Fibroblast of peridontal ligament (primary cell): ENCODE results near the gene HRG.

ENCODE experiments used
- DNase-seq: peaks from one replicate; pipeline ENCODE4 v3.0.0-alpha.2; 2010; ENCODE audit errors: extremely low read depth

HRG gene

DNA sequence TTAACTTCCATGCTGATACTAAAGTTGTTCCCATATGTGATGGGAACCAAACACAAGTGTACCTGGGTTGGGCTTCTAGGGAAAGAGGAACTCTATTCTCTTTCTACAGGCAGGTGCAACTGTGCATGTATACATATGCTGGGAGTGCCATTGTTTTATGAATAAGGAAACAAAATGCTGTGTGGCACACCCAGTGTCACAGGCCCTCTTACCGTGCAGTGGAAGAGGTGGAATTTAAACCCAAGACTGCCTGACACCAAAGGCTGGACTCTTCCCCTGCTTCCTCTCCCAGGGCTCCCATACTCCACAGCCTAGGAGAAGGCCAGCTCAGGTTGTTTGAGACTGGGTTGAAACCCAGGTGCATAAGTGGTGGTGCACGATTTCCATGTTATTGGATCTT, 27.6 kb upstream of the HRG start:
- DNase-seq: no peak

DNA sequence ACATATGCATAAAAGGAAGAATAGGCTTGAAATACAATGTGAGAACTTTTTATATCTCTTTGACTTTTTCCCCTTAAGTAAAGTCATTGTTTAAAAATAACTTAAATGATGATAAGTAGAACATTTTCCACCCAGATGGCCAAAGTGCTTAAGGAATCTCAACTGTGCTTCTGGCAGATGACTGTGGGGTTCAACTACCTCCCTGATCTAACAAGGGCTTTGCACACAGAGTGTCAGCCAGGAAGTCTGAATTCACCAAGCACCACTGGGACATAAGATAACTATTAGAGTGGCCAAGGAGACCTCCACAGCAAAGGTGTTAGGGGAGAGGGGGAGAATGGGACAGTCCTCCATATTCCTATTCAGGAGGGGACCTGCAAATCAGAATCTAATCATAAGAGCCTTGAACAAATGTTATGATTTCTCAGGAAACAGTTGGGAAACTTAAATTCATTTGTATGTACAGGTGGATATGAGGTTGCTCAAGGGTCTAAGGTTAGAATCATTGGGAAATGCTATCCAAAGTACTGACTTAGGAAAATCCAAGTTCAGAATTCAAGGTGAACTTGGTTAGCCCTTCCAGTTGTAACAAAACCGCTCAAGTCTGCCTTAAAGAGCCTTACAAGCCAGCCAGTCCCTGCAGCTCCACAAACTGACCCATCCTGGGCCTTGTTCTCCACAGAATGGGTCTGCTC, 25.9 kb upstream of the HRG start, which contains the start of gene FETUB:
Gene FETUB, plus strand, starts transcription at position 622 of the 695 bp plus-strand sequence. Its CDS starts 62 bp downstream, at position 684.
- no peak for DNase-seq

DNA sequence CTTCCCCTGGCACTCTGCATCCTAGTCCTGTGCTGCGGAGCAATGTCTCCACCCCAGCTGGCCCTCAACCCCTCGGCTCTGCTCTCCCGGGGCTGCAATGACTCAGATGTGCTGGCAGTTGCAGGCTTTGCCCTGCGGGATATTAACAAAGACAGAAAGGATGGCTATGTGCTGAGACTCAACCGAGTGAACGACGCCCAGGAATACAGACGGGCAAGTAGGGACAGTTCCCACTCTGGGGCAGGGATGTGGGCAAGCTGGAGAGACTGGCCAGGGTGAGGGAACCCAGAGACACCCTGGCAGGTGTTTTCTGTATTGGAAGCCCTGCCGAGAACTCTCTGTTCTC, 25.4 kb upstream of the HRG start:
- DNase-seq: no peak

DNA sequence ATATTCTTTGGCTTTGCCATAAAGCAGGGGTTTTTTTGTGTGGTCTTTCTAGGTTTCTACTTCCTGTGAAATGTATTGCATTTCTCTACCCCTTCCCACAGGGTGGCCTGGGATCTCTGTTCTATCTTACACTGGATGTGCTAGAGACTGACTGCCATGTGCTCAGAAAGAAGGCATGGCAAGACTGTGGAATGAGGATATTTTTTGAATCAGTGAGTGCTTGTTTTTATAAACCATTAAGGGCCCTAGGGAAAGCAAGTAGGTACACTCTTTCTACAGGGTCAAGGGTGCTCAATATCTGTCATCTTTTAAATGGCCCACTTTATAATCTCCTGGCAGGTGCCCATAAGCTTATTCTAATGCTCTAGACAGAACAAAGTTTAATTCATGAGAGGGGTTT, 24.9 kb upstream of the HRG start:
- no peak for DNase-seq

DNA sequence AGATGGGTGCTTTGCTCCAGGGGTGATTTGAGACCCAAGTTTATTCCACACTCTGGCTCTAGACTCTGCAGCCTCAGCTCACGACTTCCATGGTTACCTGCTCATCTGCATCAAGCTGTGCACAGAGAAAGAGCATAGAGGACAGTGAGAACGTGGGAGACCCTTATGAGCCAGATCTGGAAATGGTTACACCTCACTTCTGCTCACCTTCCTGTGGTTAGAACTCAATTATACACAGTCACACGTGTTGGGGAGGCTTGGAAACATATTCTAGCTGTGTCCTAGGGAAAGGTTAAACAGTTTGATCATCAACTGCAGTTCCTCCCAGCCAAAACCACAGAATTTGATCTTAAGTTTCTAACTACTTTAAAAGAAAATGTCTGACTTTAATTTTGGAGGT, 23.8 kb upstream of the HRG start:
- DNase-seq: no peak

DNA sequence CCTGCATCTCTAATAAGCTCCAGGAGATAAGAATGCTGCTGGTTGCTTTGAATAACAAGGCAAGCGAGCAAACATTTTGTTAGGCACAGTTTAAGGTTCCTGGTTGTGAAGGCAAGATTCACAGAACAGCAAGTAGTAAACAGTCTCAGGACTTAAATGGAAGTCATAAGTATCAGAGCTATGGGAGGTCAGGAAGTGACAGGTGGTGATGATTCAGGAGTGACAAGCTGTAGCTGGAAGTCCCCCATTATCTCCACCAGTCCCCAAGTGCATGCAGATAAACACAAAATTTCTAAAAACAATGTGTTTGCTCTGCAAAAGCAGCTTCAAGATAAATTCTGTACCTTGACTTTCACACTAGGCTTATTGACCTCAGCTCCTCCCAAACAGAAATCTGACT, 22.3 kb upstream of the HRG start:
- DNase-seq: no peak

GRCh38 chr3:186644683-186645082, 21.1 kb upstream of the HRG start:
- DNase-seq: no peak

- no peak for DNase-seq
Measured at GRCh38 chr3:186646106-186646505, 19.7 kb upstream of the HRG start.

GRCh38 chr3:186646841-186647240, 19.0 kb upstream of the HRG start:
- no peak for DNase-seq

DNA sequence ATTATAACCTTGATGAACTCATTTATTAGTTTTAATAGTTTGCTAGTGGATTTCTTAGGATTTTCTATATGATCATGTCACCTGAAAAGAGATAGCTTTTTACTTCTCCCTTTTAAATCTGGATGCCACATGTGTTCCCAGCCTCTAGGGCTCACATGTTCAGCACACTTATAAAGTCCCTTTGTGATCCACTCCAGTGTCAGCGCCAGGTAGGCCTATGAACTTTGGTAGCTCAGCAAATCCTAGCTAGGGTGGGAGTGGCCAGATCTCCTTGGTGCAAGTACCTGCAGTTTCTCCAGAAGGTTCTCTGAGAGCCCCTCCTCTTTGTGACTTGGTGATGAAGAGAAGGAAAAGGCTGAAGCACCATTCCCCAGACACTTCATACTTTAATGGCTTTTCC, 17.0 kb upstream of the HRG start:
- no peak for DNase-seq

DNA sequence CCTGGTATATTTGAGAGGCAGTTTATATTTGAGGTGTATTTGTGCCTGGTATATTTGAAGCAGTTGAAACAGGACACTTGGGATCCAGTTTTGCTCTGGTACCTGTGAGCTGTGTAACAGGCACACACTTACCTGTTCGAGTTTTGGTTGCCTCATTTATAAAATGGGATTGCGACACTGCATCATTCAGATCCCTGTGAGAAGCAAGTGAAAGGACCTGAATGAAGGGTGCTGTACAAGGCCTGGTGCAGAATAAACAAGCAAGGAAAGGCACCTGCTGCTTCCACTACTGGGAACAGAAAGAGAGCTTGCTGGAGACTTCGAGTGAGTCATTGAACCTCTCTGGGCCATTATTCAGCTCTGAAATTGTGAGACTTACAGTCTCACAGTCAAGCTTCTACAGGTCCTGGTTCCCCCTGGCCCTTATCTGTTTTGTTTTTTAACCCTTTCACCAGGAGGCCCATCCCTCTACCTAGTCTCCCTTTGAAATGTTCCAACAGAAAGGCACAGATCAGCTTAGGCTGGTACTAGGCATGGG, 14.1 kb upstream of the HRG start:
- DNase-seq: no peak

DNA sequence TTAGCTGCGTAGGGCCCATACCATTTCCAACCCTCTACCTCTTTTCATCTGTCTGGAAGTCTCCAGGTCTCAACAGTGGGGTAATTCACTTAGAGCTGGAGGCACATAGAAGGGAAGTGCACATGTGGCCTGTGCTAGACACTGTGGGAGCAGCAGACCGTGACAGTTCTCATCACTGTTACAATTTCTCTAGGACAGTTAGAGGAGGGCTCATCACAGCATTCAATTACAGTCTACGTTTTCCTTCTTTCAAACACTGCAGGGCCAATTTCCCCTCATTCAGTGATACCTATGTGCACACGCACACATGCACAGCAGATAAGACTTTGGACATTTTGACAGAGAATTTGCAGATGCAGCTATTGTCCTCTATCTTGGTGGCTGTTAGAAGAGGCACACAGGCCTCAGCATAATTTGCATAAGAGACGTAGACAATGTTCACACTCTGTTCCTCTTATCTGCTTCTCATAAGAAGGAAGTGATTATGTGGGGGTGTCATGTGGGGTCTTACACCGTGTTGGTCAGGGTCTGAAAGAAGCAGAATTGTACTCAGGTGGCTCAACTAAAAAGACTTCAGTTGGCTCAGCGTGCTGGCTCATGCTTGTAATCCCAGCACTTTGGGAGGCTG, 12.6 kb upstream of the HRG start:
- no peak for DNase-seq

DNA sequence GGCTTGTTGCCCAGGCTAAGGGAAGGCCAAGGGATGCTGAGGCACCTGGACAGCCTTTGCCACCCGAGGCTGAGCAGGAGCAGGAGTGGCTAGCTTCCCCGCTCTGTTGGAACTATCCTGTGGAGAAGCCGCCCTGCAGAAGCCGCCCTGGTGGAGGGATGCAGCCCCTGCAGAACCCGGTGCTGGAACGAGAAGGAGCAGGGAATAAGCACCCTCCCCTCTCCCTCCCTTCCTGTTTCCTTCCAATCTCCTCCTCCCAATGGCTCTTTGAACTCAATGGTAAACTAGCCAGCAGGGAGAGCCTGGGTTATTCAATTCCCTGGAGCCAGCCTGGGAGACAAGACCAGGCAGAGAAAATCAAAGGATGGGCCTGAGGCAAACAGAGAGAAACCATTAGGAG, 11.8 kb upstream of the HRG start:
- DNase-seq: no peak

DNA sequence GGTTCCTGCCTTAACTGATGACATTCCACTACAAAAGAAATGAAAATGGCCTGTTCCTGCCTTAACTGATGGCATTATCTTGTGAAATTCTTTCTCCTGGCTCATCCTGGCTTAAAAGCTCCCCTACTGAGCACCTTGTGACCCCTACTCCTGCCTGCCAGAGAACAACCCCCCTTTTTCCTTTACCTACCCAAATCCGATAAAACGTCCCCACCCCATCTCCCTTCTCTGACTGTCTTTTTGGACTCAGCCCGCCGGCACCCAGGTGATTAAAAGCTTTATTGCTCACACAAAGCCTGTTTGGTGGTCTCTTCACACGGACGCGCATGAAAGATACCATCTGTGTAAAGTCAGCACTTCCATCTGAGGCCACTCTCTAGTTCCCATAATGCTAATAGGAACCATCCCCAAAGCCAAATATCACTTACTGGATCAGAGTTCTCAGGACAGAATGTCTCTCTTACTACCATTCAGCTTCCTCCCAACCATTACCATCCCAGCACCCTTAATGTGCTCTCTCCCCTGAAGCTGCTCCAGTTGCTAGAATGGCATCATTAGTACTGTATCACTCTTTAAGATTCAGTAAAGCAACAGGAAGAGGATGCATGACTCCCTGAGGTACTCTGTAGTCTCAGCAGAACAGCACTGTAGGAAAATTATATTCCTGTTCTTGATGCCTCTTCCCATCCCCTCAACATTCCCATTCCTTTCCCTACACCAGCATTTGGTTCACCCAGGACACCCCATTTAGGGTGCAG, 2.3 kb upstream of the HRG start:
- DNase-seq: no peak

DNA sequence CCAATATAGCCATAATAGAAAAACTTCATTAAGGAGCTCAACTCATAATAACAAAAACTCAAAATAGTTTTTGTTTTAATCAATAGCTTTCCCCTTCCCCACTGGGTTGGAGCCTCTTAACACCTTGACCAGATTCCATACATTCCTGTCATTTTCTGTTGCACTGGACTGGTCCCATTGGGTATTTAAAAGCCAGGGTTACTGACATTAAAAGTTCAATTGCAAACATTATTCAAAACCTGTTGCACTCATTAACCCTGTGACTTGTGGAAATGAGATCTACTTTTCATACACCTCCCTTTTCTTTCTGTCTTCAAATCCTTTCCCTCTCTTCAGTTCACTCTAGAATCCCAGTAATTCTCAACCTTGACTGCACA, 1.7 kb upstream of the HRG start:
- DNase-seq: no peak

DNA sequence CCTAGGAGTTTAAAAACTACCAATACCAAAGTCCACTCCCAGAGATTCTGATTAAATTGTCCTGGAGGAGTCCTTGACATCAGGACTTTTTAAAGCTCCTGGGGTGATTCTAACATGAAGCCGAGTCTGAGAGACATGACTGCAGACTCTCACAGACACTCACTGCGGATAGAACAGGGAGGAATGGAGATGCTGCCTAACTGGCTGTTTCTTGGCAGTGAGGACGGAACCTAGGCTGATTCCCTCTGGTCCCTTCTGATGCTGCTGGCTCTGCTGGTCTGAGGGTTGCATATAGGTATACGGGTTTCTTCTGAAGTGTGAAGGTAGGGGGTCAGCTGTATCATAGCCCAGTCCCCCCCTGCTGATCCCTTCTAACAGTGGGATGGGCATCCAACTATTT, 1.3 kb upstream of the HRG start:
- DNase-seq: no peak

DNA sequence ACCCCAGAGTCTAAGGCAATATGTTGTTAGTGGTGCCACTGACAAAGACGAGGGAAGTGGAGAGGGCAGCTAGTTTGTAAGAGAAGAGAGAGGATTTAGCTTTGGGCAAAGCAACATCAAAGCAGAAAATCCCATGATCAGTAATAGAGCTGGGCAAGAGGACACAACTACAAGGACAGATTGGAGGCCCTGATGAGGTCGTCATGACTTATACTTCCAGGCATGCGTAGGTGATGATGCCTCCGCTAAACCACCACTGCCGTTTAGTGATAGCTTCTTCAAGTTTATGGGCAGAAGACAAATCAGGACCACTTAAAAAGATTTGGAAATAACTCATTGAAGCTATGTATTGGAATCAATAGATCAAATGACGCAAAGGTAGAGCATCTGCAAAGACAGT, 2.6 kb downstream of the HRG start:
- no peak for DNase-seq

- DNase-seq: no peak
Measured at GRCh38 chr3:186669378-186670084, 3.7 kb downstream of the HRG start.

DNA sequence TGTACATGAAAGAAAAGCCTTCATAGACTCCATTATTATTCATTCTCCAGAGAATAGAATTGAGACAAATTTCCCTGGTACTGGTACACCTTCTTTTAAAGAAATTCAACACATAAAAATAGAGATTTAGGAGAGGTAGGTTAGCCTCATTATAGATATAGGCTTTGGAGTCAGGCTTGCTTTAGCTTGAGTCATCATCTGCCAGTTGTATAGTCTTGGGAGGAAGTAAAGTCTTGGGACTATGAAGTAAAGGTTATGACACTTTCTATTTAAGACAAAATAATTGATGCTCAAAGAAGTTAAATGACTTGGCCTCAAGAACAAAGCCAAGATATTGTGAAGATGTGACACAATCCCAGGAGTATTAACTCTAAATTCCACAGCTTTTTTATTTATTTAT, 4.3 kb downstream of the HRG start:
- DNase-seq: no peak

GRCh38 chr3:186671051-186671450, 5.2 kb downstream of the HRG start:
- no peak for DNase-seq

DNA sequence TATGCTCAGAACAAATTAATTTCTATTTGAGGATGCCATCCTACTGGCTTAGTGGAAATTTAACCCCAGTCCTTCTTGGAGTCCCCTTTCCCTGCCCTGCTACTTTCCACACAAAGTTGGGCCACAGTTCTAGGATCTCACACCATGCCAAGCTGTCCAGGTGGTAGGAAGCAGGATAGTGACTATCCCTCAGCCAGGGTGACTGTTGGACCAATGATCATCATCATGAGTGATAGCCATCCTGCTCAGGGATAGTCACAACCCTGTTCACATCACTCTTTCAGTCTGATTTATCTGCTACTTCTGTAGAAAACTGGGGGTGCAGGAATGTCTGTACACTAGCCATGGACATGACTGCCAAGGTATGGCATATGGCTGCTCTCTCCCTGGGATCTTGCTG, 12.8 kb downstream of the HRG start:
- DNase-seq: no peak

DNA sequence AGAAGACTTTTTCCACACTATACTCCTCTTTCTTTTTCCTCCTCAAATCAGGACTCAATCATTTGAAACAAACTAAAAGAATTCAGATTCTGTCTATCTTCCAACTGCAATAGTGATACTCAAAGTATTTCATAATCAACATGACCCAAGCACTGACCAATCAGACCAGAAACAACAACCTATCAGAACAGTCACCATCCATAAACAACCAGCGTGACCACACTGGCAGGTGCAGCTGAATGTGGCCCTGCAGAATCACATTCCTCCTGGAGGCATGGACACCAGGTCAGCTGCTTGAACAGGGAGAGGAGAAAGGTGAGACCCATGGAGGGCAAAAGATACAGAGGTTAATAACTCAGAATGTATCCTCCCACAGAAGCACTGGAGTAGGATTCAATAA, 13.3 kb downstream of the HRG start:
- no peak for DNase-seq
